Gastroesophageal sphincter (tissue), 3 donors: ENCODE results near the gene NRAP.

Experiments
- CTCF ChIP-seq, 4 experiments: fragments of 200-600 bp in 2 of 4; fragments of 450-650 bp in 2 of 4; sonication (generic) in 1 of 4; IDR thresholded peaks; one replicate each; pipeline ENCODE4 v1.5.1; 2017 to 2019; ENCODE audit warnings: antibody characterized with exemption in 4 of 4, mild to moderate bottlenecking in 2 of 4, moderate library complexity in 2 of 4
- EP300 ChIP-seq: sonication (generic); formaldehyde crosslinking; IDR thresholded peaks from one replicate; pipeline ENCODE4 v1.6.1; 2017; ENCODE audit warnings: antibody characterized with exemption, mild to moderate bottlenecking
- POLR2A ChIP-seq, 2 donors: fragments of 450-650 bp; IDR thresholded peaks; one replicate each; pipeline ENCODE4 v1.6.1; 2017; ENCODE audit warnings: antibody characterized with exemption in 2 of 2, mild to moderate bottlenecking in 2 of 2, moderate library complexity in 1 of 2

DNA sequence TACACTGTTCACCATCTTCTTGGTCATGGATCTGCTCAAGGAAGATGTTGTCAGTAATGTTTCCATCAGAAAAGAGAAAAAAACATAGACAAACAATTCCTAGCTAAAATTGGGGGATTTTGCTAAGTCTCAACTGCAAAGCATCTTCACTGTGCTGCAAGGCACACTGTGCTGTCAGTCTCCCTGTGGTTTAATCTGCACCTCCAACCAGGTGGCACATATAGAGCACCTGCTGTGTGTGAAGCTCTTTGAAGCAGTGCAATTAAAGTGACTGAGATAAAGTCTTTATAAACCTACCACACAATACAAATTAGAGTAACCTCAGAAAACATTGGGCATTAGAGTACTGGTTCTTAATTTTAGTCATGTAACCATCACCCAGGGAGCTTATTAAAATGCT lies 6.3 kb downstream of the NRAP start:
- TF ChIP-seq CTCF (IDR thresholded peaks at IDR 0.05) = no peak
- TF ChIP-seq POLR2A (IDR thresholded peaks at IDR 0.05) = no peak
- no peak for TF ChIP-seq EP300
